Measurements from ENCODE around the gene PDE6G. TPM values are rescaled to one million over a fixed set of nuclear protein-coding genes. Genes with fewer than 3 reads are reported as not detected.

The PDE6G gene
- total RNA-seq, 1 experiment from 2014 or later: 0.94 TPM

- DNase-seq (ENCODE audit: low read depth): no peak
These were observed 5.7 kb upstream of the PDE6G start for GRCh38 chr17:81662002-81662401.

DNA sequence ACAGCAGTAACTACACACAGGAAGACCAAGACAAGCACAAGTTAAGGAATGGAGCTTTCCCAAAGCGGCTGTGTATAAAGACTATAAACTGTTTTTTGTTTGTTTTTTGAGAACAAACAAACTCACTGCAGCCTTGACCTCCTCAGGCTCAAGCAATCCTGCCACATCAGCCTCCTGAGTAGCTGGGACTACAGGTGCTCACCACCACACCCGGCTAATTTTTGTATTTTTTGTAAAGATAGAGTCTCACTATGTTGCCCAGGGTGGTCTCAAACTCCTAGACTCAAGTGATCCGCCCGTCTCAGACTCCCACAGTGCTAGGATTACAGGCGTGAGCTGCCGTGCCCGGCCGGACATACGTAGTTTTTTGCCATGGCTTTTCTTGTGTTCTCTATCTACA is 4.1 kb upstream of the PDE6G start:
- no peak for DNase-seq (ENCODE audit: low read depth)

- DNase-seq (ENCODE audit: low read depth): no peak
These were observed 2.7 kb upstream of the PDE6G start for GRCh38 chr17:81659038-81659437.

DNA sequence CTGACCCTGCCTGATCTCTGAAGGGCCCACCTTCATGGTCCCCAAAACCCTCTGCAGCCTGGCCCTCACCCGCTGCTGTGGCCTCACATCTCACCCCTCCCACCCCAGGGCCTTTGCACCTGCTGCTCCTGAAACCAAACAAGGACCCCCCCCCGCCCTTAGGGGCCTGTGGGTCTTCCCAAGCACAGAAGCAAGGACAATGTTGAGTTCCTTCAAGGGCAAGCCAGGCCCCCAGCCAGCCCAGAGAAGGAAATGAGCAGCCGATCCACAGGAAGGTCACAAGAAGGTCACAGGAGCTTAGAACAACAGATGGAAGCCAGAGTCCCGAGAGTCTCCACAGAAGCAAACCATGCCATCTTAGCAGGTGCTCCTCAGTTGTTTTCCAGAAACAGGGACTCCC is 493 bp upstream of the PDE6G start:
- DNase-seq (ENCODE audit: low read depth): no peak

GRCh38 chr17:81655378-81656117 is 794 bp downstream of the PDE6G start:
- DNase-seq (ENCODE audit: low read depth): no peak

- DNase-seq (ENCODE audit: low read depth): no peak
These were observed 3.2 kb downstream of the PDE6G start for GRCh38 chr17:81652906-81653771.

DNA sequence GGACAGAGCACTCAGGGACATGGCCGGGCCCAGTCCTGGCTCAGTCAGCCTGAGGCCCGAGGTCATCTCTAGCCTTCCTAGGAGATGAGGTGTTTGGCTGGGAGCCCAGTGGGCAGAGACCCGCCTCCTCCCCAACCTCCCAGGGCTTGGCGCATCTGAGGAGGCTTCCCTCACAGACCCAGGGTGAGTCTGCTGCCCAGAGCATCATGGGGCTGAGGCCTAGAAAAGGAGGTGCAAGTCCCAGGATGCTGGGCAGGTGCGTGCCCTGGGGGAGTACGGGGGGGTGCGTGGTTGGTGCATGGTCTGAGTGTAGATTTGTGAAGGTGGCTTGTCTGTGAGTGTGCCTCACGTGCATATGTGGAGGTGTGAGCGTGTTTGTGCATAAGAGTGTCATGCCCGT is 4.7 kb downstream of the PDE6G start:
- peak; percentile 96 for DNase-seq (ENCODE audit: low read depth)

DNA sequence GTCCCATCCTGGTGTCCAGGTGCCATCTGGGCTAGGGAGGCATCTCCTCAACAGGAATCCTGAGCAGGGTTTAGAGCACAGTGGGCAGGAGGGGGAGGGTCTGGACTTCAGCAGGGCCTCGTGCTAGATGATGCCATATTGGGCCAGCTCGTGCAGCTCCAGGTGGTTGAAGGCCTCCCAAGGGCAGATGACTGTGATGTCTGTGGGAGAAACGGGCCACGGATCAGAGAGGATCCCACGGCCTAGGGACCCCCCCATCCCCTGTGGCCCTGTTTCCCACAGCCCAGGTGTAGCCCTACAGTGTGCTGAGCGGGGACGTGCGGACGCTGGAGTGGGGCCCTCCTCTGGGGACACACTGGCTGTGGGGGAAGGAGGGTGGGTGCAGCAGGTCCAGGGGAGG is 5.4 kb downstream of the PDE6G start:
- DNase-seq (ENCODE audit: low read depth): no peak

DNA sequence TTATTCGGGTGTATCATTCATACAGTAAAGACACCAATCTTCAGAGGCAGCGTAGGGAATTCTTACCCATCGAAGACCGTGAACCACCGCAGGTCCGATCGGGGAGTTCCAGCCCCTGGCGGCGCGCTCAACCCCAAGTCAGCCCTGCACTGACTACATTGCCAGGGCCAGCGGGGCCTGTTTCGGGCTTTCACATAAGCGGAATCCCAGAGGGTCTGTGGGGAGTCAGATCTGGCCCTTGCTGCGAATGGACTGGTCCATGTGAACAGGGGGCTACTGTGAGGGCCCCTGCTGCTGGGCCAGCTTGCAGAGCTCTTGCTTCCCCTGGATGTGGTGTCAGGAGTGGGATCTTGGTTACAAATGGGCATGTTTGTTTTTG is 7.6 kb downstream of the PDE6G start:
- DNase-seq (ENCODE audit: low read depth): no peak

DNA sequence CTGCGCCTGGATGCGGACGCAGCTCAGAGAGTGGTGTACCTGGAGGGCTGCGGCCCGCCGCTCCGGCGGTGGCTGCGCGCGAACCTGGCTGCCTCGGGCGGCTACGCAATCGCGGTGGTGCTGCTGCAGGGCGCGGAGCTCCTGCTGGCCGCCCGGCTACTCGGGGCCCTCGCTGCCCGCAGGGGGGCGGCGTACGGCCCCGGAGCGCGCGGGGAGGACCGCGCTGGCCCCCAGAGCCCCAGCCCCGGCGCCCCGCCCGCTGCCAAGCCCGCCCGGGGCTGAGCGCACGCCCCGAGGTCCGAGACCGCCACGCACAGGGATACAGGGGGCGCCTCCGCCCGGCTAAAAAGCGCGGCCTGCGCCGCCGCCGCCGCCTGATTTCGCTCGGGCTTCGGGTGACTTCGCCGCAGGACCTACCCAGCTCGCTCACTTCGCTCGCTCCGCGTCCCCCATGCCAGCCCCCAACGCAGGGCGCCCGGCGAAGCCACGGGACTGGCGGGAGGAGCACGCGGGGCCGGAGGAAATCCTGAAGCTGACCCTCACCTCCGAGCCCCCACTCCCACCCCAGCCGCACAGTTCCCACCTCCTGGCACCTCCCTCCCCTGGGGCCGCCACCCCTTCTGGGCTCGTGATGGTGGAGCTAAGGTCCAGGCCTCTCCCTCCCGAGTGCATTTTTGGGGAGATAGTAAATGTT is 8.2 kb downstream of the PDE6G start:
- no peak for DNase-seq (ENCODE audit: low read depth)

DNA sequence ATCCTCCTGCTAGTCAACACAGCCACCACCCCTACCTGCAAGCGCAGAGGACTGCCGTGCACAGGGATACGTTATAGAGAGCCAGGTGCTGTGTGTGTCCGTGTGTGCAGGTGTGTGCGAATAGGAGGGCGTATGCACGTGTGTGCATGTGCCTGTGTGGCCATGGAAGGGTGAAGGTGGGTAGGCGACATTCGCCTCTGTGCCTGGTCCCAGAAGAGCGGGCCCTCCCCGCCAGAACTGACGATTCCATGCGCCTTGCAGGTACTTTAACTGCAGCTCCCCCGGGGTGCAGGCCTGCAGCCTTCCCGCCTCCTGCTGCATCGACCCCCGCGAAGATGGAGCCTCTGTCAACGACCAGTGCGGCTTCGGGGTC is 8.7 kb downstream of the PDE6G start:
- no peak for DNase-seq (ENCODE audit: low read depth)

DNA sequence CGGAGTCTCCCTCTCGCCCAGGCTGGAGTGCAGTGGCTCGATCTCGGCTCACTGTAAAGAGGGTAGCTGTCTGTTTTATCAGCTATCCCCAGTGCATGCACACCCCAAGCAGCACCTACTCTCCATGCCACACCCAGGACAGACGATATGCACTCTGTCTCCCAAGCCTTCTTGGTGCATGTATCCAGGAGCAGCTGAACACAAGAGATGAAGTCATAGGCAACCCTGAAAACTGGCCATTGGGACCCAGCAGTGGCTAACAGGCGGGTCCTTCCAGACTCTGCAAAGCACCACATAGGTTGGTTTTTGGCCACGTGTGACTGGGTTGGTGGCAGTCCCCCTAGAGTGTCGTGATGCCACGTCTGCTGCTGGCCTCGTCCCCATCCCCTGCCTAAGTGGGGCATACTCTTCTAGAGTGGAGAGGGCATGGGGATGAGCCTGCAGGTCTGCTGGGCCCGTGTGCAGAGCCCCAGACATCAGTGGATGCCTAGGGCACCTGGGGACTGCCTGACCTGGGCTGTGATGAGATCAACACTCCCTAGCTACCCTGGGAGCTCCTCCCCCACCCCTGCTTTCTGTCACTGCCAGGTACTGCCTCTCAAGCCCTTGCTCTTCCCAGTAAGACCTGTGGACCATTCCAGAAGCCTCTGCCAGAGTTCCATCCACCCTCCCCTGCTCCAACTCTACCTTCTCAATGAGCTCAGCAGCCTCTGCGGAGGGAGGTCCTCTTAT is 9.3 kb downstream of the PDE6G start:
- DNase-seq (ENCODE audit: low read depth): no peak

DNA sequence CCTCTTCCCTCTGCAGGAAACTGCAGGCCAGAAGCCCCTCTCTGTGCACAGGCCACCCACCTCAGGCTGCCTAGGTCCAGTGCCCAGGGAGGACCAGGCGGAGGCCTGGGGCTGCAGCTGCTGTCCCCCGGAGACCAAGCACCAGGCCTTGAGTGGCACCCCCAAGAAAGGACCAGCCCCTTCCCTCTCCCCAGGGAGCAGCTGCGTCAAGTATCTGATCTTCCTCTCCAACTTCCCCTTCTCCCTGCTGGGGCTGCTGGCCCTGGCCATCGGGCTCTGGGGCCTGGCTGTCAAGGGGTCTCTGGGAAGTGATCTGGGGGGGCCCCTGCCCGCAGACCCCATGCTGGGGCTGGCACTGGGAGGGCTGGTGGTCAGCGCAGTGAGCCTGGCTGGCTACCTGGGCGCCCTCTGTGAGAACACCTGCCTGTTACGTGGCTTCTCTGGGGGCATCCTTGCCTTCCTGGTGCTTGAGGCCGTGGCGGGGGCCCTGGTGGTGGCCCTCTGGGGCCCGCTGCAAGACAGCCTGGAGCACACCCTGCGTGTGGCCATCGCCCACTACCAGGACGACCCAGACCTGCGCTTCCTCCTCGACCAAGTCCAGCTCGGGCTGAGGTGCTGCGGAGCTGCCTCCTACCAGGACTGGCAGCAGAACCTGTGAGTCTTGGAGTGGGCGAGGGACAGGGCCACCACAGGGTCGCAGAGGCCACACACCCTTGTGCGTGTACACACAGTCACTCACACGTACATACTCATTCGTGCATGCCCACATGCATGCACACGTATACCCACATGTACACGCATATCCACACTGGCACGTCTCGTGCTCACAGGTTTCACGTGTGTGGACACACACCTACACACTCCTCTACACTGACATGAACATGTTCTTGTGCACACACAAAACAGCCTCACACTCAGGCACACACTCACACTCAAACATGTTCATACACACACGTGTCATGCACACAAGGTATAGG is 11.1 kb downstream of the PDE6G start:
- no peak for DNase-seq (ENCODE audit: low read depth)

DNA sequence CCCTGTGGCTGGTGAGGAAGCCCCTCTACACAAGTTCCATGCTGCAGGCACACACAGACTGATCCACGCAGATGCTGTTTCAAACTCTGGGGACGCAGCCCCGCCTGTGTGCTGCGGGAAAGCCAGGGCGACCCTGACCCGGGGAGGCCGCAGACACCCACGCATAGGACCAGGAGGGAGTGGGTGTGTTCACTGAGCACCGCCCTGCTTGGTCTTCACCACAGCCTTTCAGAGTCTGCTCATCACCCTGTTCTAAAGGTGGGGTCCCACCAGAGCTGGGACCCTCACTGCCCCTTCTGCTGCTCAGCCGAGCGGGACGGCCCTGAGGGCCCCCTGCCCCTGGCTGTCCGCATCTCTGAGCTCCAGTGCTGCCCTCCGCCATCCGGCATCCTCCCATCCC is 11.8 kb downstream of the PDE6G start:
- DNase-seq (ENCODE audit: low read depth): no peak

DNA sequence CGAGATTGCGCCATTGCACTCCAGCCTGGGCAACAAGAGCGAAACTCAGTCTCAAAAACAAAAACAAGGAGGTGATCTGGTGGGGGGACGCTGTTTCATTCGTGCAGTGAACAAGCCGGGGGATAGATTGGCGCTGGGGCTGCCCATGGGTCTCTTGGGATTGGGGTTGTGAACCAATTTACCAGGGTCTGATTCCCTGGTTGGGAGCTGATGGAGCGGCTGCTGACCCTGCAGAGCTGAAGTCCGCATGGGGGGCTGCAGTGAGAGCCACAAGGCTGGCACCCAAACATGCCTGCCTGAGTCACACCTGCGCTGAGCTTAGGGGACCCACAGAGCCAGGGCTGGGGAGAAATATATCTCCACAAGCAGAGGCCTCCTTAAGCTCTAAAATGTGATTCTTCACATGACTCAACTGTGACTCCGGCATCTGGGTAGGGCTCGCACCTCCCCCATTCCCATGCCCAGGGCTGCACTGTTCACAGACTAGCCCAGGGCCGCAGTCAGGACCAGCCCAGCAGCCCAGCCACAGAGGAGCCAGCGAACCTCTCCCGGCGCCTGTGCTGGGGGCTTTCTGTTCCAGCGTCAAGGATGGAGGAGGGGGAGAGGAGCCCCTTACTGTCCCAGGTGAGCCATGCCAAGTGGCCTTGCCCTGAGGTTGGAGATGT is 14.4 kb downstream of the PDE6G start:
- DNase-seq (ENCODE audit: low read depth): peak; percentile 77

- DNase-seq (ENCODE audit: low read depth): no peak
These were observed 16.3 kb downstream of the PDE6G start for GRCh38 chr17:81640011-81640410.

DNA sequence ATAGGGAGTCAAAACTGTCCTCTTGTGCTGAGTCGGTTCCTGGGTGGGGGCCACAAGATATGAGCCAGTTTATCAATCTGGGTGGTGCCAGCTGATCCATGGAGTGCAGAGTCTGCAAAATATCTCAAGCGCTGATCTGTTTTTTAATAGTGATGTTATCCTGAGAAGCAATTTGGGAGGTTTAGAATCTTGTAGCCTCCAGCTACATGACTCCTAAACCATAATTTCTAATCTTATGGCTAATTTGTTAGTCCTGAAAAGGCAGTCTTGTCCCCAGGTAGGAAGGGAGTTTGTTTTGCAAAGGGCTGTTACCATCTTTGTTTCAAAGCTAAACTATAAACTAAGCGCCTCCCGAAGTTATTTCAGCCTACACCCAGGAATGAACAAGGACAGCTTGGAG is 17.7 kb downstream of the PDE6G start:
- DNase-seq (ENCODE audit: low read depth): no peak

- peak; percentile 71 for DNase-seq (ENCODE audit: low read depth)
These were observed 19.6 kb downstream of the PDE6G start, which contains the start of the genes NPLOC4 and TSPAN10 for GRCh38 chr17:81636505-81637288. Gene NPLOC4 (minus strand): TSS chr17:81637112. CDS start chr17:81636930, 182 bp downstream. Gene TSPAN10 (plus strand): TSS chr17:81637196. CDS start chr17:81642413, 5,217 bp downstream.

- peak; percentile 66 for DNase-seq (ENCODE audit: low read depth)
These were observed 20.3 kb downstream of the PDE6G start for GRCh38 chr17:81635973-81636504.
